A549 (cell line): ENCODE measurements around the gene FCAMR. TPM values are rescaled to one million over a fixed set of nuclear protein-coding genes. Genes with fewer than 3 reads are reported as not detected.

Experiments
- ATAC-seq, 2 experiments: fragments of 200-7000 bp in 1 of 2; fragments of >200 bp in 1 of 2; cut with Nextera tagmentation in 1 of 2; cut with Tn5 transposase in 1 of 2; 3 replicates each; pipeline versions ENCODE4 v1.8.0 to v1.9.1; 2018 to 2020; ENCODE audit warnings: mild to moderate bottlenecking in 1 of 2, moderate library complexity in 1 of 2
- CTCF ChIA-PET: fragments of 300-600 bp; sonication (Branson Sonifier 250); formaldehyde crosslinking; extraction: SDS; loops from one replicate; lab custom pipeline; 2021; ENCODE audit warnings: antibody characterized with exemption, inconsistent platforms; lab: Yijun Ruan, JAX
- POLR2A ChIA-PET: fragments of 350-600 bp; formaldehyde crosslinking; extraction: SDS; loops from one replicate; lab custom pipeline; 2021; ENCODE audit warnings: antibody characterized with exemption, inconsistent platforms; lab: Yijun Ruan, JAX
- DNase-seq, 2 experiments: peaks; one replicate each; pipeline versions ENCODE4 v3.0.0 to v3.0.0-alpha.2; 2011 to 2016; ENCODE audit warnings: low read depth in 1 of 2, low spot score in 1 of 2
- FAIRE-seq: peaks from 2 replicates; lab custom pipeline; 2011; peaks lifted over from hg19 to GRCh38; lab: Jason Lieb, UNC
- H3K27ac ChIP-seq, 2 experiments: fragments of >200 bp; sonication (Bioruptor Twin); formaldehyde crosslinking; 3 replicates each; pipeline ENCODE4 v1.5.1; 2016 to 2017
- H3K4me1 ChIP-seq: fragments of >200 bp; sonication (Bioruptor Twin); formaldehyde crosslinking; 3 replicates; pipeline ENCODE4 v1.6.1; 2016
- H3K4me2 ChIP-seq: fragments of >200 bp; sonication (Bioruptor Twin); formaldehyde crosslinking; 3 replicates; pipeline ENCODE4 v1.6.1; 2016
- H3K4me3 ChIP-seq: fragments of >200 bp; sonication (Bioruptor Twin); formaldehyde crosslinking; 3 replicates; pipeline ENCODE4 v1.5.1; 2016
- H3K9me3 ChIP-seq: fragments of >200 bp; sonication (Bioruptor Twin); formaldehyde crosslinking; 3 replicates; pipeline ENCODE4 v1.6.1; 2016
- BCL3 ChIP-seq: fragments of >200 bp; sonication (Bioruptor Twin); formaldehyde crosslinking; IDR thresholded peaks from 3 replicates; pipeline ENCODE4 v1.6.1; 2016
- CBX2 ChIP-seq: fragments of 200-600 bp; sonication (generic); IDR thresholded peaks from 2 replicates; pipeline ENCODE4 v1.6.1; 2016; ENCODE audit warnings: low read depth, mild to moderate bottlenecking, borderline replicate concordance
- CTCF ChIP-seq: fragments of >200 bp; sonication (Bioruptor Twin); formaldehyde crosslinking; IDR thresholded peaks from 3 replicates; pipeline ENCODE4 v1.5.1; 2016
- E2F6 ChIP-seq: IDR thresholded peaks from 2 replicates; pipeline ENCODE4 v1.6.1; 2012; ENCODE audit warnings: low read depth, borderline replicate concordance
- EHF ChIP-seq: fragments of 250-450 bp; sonication (Bioruptor Pico); IDR thresholded peaks from 2 replicates; pipeline ENCODE4 v1.5.0; 2020; ENCODE audit warnings: mild to moderate bottlenecking
- EP300 ChIP-seq, 2 experiments: fragments of >200 bp; sonication (Bioruptor Twin); formaldehyde crosslinking; IDR thresholded peaks; 2 replicates in 1 of 2; 3 replicates in 1 of 2; pipeline ENCODE4 v1.6.1; 2016 to 2017
- FOSL2 ChIP-seq, 2 experiments: fragments of 450-650 bp in 1 of 2; fragments of >200 bp in 1 of 2; sonication (Bioruptor Twin) in 1 of 2; formaldehyde crosslinking; IDR thresholded peaks; 2 replicates each; pipeline versions ENCODE4 v1.5.0 to v1.6.1; 2016 to 2020; ENCODE audit warnings: mild to moderate bottlenecking in 1 of 2, moderate library complexity in 1 of 2
- FOXS1 ChIP-seq: fragments of 250-450 bp; sonication (Bioruptor Pico); IDR thresholded peaks from 2 replicates; pipeline ENCODE4 v1.5.0; 2020; ENCODE audit warnings: mild to moderate bottlenecking, moderate library complexity
- HES2 ChIP-seq: fragments of >200 bp; sonication (Bioruptor Twin); formaldehyde crosslinking; IDR thresholded peaks from 2 replicates; pipeline ENCODE4 v1.6.1; 2016
- KDM5A ChIP-seq: fragments of 200-600 bp; sonication (generic); IDR thresholded peaks from 2 replicates; pipeline ENCODE4 v1.6.1; 2016; ENCODE audit warnings: antibody characterized with exemption, mild to moderate bottlenecking
- MAX ChIP-seq: IDR thresholded peaks from 2 replicates; pipeline ENCODE4 v1.6.1; 2012
- NPAS2 ChIP-seq: fragments of 250-450 bp; sonication (Bioruptor Pico); IDR thresholded peaks from 2 replicates; pipeline ENCODE4 v1.8.0; 2022; ENCODE audit warnings: mild to moderate bottlenecking, moderate library complexity, borderline replicate concordance
- POLR2AphosphoS2 ChIP-seq: conservative IDR thresholded peaks from 2 replicates; pipeline ENCODE4 v1.6.1; 2012; ENCODE audit warnings: low read length, improper control_type of control experiment, inconsistent platforms
- RAD21 ChIP-seq, 2 experiments: fragments of >200 bp in 1 of 2; sonication (Bioruptor Twin) in 1 of 2; formaldehyde crosslinking in 1 of 2; IDR thresholded peaks in 1 of 2; conservative IDR thresholded peaks in 1 of 2; 2 replicates in 1 of 2; 3 replicates in 1 of 2; pipeline ENCODE4 v1.6.1; 2012 to 2018; ENCODE audit warnings: inconsistent platforms in 1 of 2
- RFX5 ChIP-seq: fragments of 450-650 bp; IDR thresholded peaks from 2 replicates; pipeline ENCODE4 v1.7.1; 2014; ENCODE audit warnings: antibody characterized with exemption, mild to moderate bottlenecking, moderate library complexity
- RNF2 ChIP-seq: fragments of 200-600 bp; sonication (generic); IDR thresholded peaks from 2 replicates; pipeline ENCODE4 v1.6.1; 2016; ENCODE audit warnings: low read depth, mild to moderate bottlenecking, antibody characterized with exemption, moderate library complexity, borderline replicate concordance
- TFCP2L1 ChIP-seq: fragments of 250-450 bp; sonication (Bioruptor Pico); IDR thresholded peaks from 2 replicates; pipeline ENCODE4 v1.5.0; 2021; ENCODE audit warnings: mild to moderate bottlenecking
- USF2 ChIP-seq: fragments of 450-650 bp; IDR thresholded peaks from 2 replicates; pipeline ENCODE4 v1.6.1; 2014; ENCODE audit warnings: antibody characterized with exemption
- WGBS: methylation state at CpG from one replicate; pipeline ENCODE4 v1.1.6; 2017; ENCODE audit errors: missing lambda C conversion rate; 5-methylcytosine and 5-hydroxymethylcytosine counted together
- polyA plus RNA-seq, 4 experiments: library from polyadenylated mRNA; depleted of rRNA in 3 of 4; stranded (reverse); fragments of >200 nt; fragmentation: RNase III in 1 of 4; extraction: RNeasy Plus Mini Kit Qiagen cat#74134 plus additional on column Dnase treatment in 1 of 4; gene quantifications; 2 replicates in 3 of 4; 3 replicates in 1 of 4; pipeline ENCODE4 v1.2.3, GENCODE V29; 2011 to 2017

FCAMR gene
- polyA plus RNA-seq, 2 of the 4 experiments (the other 2 are of a cell fraction), result not detected

- Histone ChIP-seq H3K9me3 (no peaks in the 10 kb centered on the region), H3K4me1 (no peaks in the 10 kb centered on the region), H3K27ac (no peak overlapping the region), H3K4me3 (no peak overlapping the region), H3K4me2 (no peak overlapping the region)
- peak; percentile 45 to 48 for DNase-seq
- FAIRE-seq, result no peak
- WGBS, result 61% methylated on average over 8 of the region's 8 CpGs
- ATAC-seq, result peak in 1 of 2 experiments; percentile 75; a peak in 3 of 6 replicates
- CTCF ChIA-PET, result interaction anchor here (0.6 to 7.8 kb wide), 11 partner anchors 8 to 347 kb away, joined by 3 to 63 read pairs (median 4); partner anchors contain the start of genes FCMR and PIGR
- TF ChIP-seq NPAS2 (CRISPR knock-in tag) (no peak), CTCF (peak; percentile 43), RAD21 (conservative IDR thresholded peaks at IDR 0.05 in 1 of 2, IDR thresholded peaks at IDR 0.05 in 1 of 2) (peak in 1 of 2 experiments; percentile 27; a peak in 1 of 5 replicates)
- POLR2A ChIA-PET, result no interaction called here
These were observed 36.8 kb downstream of the FCAMR start for GRCh38 chr1:206933333-206933945.

GRCh38 chr1:206932177-206932576 lies 38.1 kb downstream of the FCAMR start:
- ChIA-PET CTCF (interaction anchor here (0.7 to 7.8 kb wide), 11 partner anchors 11 to 453 kb away, joined by 3 to 63 read pairs (median 3); partner anchors contain the start of genes FCMR and PIGR), POLR2A (no interaction called here)
- Histone ChIP-seq H3K4me3 (no peak overlapping the region), H3K27ac (no peak overlapping the region), H3K4me2 (no peak overlapping the region), H3K9me3 (no peaks in the 10 kb centered on the region), H3K4me1 (peaks cover 4% of the 10 kb centered on the region; the same call in 2 of the 3 replicates)
- DNase-seq, result no peak
- no peak for ATAC-seq
- no peak for FAIRE-seq
- WGBS, result 83% methylated on average over 7 of the region's 8 CpGs
- no peak for TF ChIP-seq POLR2AphosphoS2
- TF ChIP-seq FOXS1 (CRISPR knock-in tag), result no peak
- TF ChIP-seq BCL3, result no peak
- no peak for TF ChIP-seq EP300 (IDR thresholded peaks at IDR 0.05)
- no peak for TF ChIP-seq HES2
- no peak for TF ChIP-seq MAX
- TF ChIP-seq EHF (CRISPR knock-in tag), result no peak
- no peak for TF ChIP-seq FOSL2 (IDR thresholded peaks at IDR 0.05)
- TF ChIP-seq FOSL2 (CRISPR knock-in tag; IDR thresholded peaks at IDR 0.05), result no peak
- TF ChIP-seq USF2, result no peak
- no peak for TF ChIP-seq RFX5
- TF ChIP-seq RNF2, result no peak
- no peak for TF ChIP-seq CBX2
- TF ChIP-seq E2F6, result no peak
- no peak for TF ChIP-seq TFCP2L1 (CRISPR knock-in tag)
- TF ChIP-seq KDM5A, result no peak
